Breast epithelium (tissue), 4 donors: ENCODE measurements around the gene PTCD2. TPM values are rescaled to one million over a fixed set of nuclear protein-coding genes. Genes with fewer than 3 reads are reported as not detected.

ENCODE experiments used
- DNase-seq, 2 donors: peaks; one replicate each; pipeline ENCODE4 v3.0.0-alpha.2; 2019; ENCODE audit warnings: low spot score in 2 of 2
- H3K27ac ChIP-seq, 2 donors: fragments of 200-600 bp; sonication (generic) in 1 of 2; one replicate each; pipeline ENCODE4 v1.5.1; 2016 to 2019; ENCODE audit warnings: mild to moderate bottlenecking in 1 of 2
- H3K27me3 ChIP-seq, 2 donors: fragments of 200-600 bp; sonication (generic) in 1 of 2; one replicate each; pipeline versions ENCODE4 v1.5.1 to v1.6.0; 2017 to 2019; ENCODE audit warnings: control low read depth in 1 of 2, mild to moderate bottlenecking in 1 of 2
- H3K36me3 ChIP-seq: fragments of 200-600 bp; one replicate; pipeline ENCODE4 v1.5.1; 2019
- H3K4me1 ChIP-seq, 2 donors: fragments of 200-600 bp; sonication (generic); one replicate each; pipeline ENCODE4 v1.5.1; 2016 to 2019; ENCODE audit warnings: control low read depth in 1 of 2
- H3K4me3 ChIP-seq, 3 donors: fragments of 200-600 bp; sonication (generic); 1 replicate in 2 of 3; 2 replicates in 1 of 3; pipeline ENCODE4 v1.5.1; 2016 to 2019; ENCODE audit warnings: mild to moderate bottlenecking in 3 of 3, moderate library complexity in 2 of 3
- H3K9me3 ChIP-seq, 2 donors: fragments of 200-600 bp; sonication (generic) in 1 of 2; one replicate each; pipeline ENCODE4 v1.5.1; 2016 to 2019; ENCODE audit warnings: control low read depth in 1 of 2
- POLR2A ChIP-seq: fragments of 450-650 bp; IDR thresholded peaks from one replicate; pipeline ENCODE4 v1.6.1; 2016; ENCODE audit warnings: antibody characterized with exemption, mild to moderate bottlenecking, moderate library complexity
- POLR2AphosphoS5 ChIP-seq, 3 donors: sonication (generic); formaldehyde crosslinking; IDR thresholded peaks; one replicate each; pipeline ENCODE4 v1.6.1; 2017; ENCODE audit warnings: antibody characterized with exemption in 3 of 3
- intact Hi-C: fragments of 100-400 bp; cut with DNase I; formaldehyde crosslinking; loops from one replicate; pipeline ENCODE4 v1.15.1; 2023; ENCODE audit warnings: low total_unique reads
- total RNA-seq, 3 donors: library from RNA; depleted of rRNA; stranded (reverse); fragments of >200 nt; gene quantifications; one replicate each; pipeline ENCODE4 v1.1.0, GENCODE V29; 2016
- TF ChIP-seq, protein P1 (sequence below), 3 donors: fragments of 450-650 bp; IDR thresholded peaks; one replicate each; pipeline ENCODE4 v1.5.1; 2016 to 2017; ENCODE audit warnings: antibody characterized with exemption in 3 of 3, mild to moderate bottlenecking in 3 of 3, moderate library complexity in 3 of 3

The PTCD2 gene
- total RNA-seq, 3 donors from 2014 or later = 5.6 to 10.1 (median 7.5) TPM

- Histone ChIP-seq H3K9me3 (no peaks in the 10 kb centered on the region), H3K27ac (no peak overlapping the region), H3K4me1 (no peaks in the 10 kb centered on the region), H3K4me3 (no peak overlapping the region), H3K27me3 (no peaks in the 10 kb centered on the region), H3K36me3 (no peaks in the 10 kb centered on the region)
- TF ChIP-seq, protein P1, sequence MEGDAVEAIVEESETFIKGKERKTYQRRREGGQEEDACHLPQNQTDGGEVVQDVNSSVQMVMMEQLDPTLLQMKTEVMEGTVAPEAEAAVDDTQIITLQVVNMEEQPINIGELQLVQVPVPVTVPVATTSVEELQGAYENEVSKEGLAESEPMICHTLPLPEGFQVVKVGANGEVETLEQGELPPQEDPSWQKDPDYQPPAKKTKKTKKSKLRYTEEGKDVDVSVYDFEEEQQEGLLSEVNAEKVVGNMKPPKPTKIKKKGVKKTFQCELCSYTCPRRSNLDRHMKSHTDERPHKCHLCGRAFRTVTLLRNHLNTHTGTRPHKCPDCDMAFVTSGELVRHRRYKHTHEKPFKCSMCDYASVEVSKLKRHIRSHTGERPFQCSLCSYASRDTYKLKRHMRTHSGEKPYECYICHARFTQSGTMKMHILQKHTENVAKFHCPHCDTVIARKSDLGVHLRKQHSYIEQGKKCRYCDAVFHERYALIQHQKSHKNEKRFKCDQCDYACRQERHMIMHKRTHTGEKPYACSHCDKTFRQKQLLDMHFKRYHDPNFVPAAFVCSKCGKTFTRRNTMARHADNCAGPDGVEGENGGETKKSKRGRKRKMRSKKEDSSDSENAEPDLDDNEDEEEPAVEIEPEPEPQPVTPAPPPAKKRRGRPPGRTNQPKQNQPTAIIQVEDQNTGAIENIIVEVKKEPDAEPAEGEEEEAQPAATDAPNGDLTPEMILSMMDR (IDR thresholded peaks at IDR 0.05) = no peak
- TF ChIP-seq POLR2A = no peak
- TF ChIP-seq POLR2AphosphoS5 (IDR thresholded peaks at IDR 0.05) = no peak
- intact Hi-C loops = no loop called here
- DNase-seq = no peak
Measured at GRCh38 chr5:72407541-72407940, 87.4 kb downstream of the PTCD2 start.

- no peak for DNase-seq
- intact Hi-C loops = no loop called here
- Histone ChIP-seq H3K36me3 (no peaks in the 10 kb centered on the region), H3K27ac (no peak overlapping the region), H3K27me3 (no peaks in the 10 kb centered on the region), H3K4me3 (no peak overlapping the region), H3K4me1 (no peaks in the 10 kb centered on the region), H3K9me3 (no peaks in the 10 kb centered on the region)
- TF ChIP-seq POLR2AphosphoS5 (IDR thresholded peaks at IDR 0.05) = no peak
- TF ChIP-seq, protein P1 (IDR thresholded peaks at IDR 0.05) = no peak
- TF ChIP-seq POLR2A = no peak
Measured at GRCh38 chr5:72408127-72408526, 88.0 kb downstream of the PTCD2 start.

- no peaks in the 10 kb centered on the region for H3K27me3 ChIP-seq
- H3K27ac ChIP-seq = no peak overlapping the region
- TF ChIP-seq, protein P1 (IDR thresholded peaks at IDR 0.05) = no peak
- TF ChIP-seq POLR2A (no peak), POLR2AphosphoS5 (IDR thresholded peaks at IDR 0.05) (no peak)
- no peaks in the 10 kb centered on the region for H3K36me3 ChIP-seq
- no peaks in the 10 kb centered on the region for H3K4me1 ChIP-seq
- intact Hi-C loops = no loop called here
- DNase-seq = no peak
- no peaks in the 10 kb centered on the region for H3K9me3 ChIP-seq
- H3K4me3 ChIP-seq = no peak overlapping the region
Measured at GRCh38 chr5:72408603-72409002, 88.4 kb downstream of the PTCD2 start.

DNA sequence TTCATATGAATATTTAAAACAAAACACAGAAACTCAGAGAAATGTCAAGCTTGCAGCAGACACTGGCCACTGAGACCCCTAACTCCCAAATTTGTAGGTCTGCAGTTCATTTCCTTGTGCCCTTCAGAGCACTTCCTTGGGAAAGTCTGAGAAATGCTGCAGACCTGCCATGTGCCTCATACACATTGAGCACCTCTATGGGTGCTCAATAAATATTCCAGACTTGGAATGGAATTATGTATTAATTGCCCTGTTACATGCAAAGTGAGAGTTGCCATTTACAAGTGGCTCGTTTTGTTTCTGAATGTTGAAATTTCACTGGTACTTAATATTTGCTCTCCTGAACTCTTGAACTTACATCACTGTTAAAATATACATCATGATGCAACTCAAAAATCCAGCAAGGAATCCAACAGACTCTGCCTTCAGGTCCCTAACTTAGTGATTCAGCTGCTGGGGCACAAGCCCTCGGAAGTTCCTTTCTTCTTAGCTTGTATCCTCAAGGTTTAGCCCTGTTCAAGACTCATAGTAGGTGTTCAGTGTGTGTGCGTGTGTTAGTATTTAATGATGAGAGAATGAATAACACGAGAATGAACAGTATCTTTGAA lies 90.6 kb downstream of the PTCD2 start:
- no peak for DNase-seq
- TF ChIP-seq, protein P1 (IDR thresholded peaks at IDR 0.05) = no peak
- no peak for TF ChIP-seq POLR2AphosphoS5 (IDR thresholded peaks at IDR 0.05)
- TF ChIP-seq POLR2A = no peak

DNA sequence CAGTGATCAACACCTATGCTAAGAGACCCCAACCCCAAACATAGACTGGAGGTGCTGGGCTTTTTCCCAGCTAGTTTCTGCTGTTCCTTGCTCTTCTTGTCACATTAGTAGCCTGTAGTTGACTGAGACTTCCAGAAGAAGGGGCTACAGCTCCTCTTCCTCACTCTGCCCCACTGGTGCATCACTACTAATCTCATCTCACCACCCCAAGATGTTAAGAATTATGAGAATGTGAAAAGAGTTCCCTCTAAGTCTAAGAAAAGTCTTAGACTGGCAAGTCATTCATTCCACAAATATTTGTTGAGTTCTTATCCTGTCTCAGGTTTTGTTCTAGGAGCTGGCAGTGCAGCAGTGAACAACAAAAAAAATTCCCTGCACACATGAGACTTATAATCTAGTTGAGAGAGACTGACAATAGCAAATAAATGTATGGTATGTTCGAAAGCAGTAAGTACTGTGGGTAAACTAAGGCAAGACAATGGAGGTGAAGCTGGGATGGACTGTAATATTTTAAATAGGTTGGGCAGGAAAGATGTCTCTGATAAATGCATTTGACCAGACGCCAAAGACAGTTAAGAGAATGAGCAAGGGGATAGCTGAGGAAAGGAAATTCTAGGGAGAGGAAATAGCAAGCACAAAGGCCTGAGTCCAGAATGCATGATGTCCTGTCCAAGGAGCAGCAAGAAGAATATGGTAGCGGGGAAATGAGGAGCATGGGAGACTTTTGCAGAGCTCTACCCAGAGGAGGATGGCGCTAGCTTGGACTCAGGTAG lies 92.3 kb downstream of the PTCD2 start:
- Histone ChIP-seq H3K36me3 (no peaks in the 10 kb centered on the region), H3K4me3 (no peak overlapping the region), H3K27me3 (no peaks in the 10 kb centered on the region), H3K9me3 (no peaks in the 10 kb centered on the region), H3K27ac (no peak overlapping the region), H3K4me1 (no peaks in the 10 kb centered on the region)
- DNase-seq = no peak
- no peak for TF ChIP-seq POLR2A
- TF ChIP-seq, protein P1 (IDR thresholded peaks at IDR 0.05) = no peak
- TF ChIP-seq POLR2AphosphoS5 (IDR thresholded peaks at IDR 0.05) = no peak
- intact Hi-C loops = no loop called here

More for the DNA sequence above, 90.6 kb downstream of the PTCD2 start:
- no peaks in the 10 kb centered on the region for H3K36me3 ChIP-seq
- H3K4me3 ChIP-seq = no peak overlapping the region
- no peaks in the 10 kb centered on the region for H3K27me3 ChIP-seq
- no peaks in the 10 kb centered on the region for H3K9me3 ChIP-seq
- H3K4me1 ChIP-seq = no peaks in the 10 kb centered on the region
- H3K27ac ChIP-seq = no peak overlapping the region
- intact Hi-C loops = no loop called here
